ENCODE measurements around the gene GABRG3. TPM values are rescaled to one million over a fixed set of nuclear protein-coding genes. Genes with fewer than 3 reads are reported as not detected.
A peak's percentile ranks its signal among the peaks of the same experiment; 100 is the strongest.

The GABRG3 gene
- total RNA-seq, 1 donor from 2014 or later: 0.54 TPM

- peaks cover 2% of the 10 kb centered on the region for H3K4me1 Mint-ChIP-seq (ENCODE audit: low read depth, unreplicated experiment)
These were observed 462.6 kb downstream of the GABRG3 start for GRCh38 chr15:27433604-27434003.

DNA sequence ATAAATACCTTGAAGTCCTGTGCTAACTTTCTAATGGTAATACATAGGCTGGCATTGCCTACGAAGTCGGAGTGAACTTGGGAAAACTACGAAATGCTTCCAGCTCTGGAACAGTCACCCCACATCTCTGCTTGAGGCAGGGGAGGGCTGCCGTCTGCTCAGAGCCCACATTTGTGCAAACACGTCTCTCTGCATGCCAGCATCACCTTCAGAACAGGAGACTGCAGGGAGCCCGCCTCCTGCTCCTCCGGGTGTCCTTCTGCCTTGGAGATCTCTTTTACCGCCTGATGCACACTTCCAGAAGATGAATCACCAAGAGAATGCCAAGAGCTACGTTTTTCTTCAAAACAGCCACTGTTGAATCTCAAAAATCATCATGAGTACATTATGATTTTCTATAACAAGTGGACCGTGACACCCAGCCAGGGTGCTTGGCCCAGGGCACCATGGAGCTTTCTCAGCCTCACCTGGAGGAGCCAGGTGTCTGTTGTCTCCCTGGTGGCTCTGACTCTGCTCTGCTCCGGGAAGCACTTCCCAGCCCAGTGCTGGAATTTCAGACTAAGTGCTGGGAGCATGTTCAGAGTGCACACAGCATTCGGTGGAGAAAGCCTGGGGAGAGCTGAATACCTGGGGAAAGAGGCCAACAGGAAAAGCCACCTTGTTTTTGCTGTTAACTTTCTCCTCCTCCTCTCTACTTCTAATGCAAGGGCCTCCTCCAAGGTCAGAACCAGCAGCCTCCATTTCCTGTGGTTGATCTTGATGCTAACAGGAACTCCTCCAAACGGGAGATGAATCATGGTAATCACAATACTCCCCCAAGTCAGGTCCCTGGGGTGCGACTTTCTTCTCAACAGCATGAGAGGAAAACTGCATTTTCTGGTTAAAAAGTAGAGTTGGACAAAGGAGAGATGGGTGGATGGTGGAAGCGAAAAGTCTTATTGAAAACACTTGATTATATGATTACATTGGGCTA lies 467.7 kb downstream of the GABRG3 start:
- FAIRE-seq (no peak), DNase-seq (ENCODE audit: low read depth) (peak; percentile 16)
- no peaks in the 10 kb centered on the region for H3K9me3 ChIP-seq (ENCODE audit: insufficient read depth, low read depth, low read length)
- no peak overlapping the region for H3K27ac ChIP-seq (ENCODE audit: low read depth, low read length)
- peaks cover 4% of the 10 kb centered on the region for H3K4me1 Mint-ChIP-seq (ENCODE audit: low read depth, unreplicated experiment)
- H3K4me3 ChIP-seq (ENCODE audit: insufficient read depth, low read depth, low read length): no peak overlapping the region
- no peaks in the 10 kb centered on the region for H3K27me3 ChIP-seq (ENCODE audit: insufficient read depth, low read length)
- H3K4me2 ChIP-seq (ENCODE audit: low read length): peak overlapping the region; percentile 52
- H2AFZ ChIP-seq (ENCODE audit: low read depth, low read length): peak overlapping the region; percentile 5
- peaks cover 12% of the 10 kb centered on the region for H3K27me3 Mint-ChIP-seq (ENCODE audit: low read depth, unreplicated experiment)
- peaks cover 5% of the 10 kb centered on the region for H3K9me3 Mint-ChIP-seq (ENCODE audit: unreplicated experiment)
- H3K27ac Mint-ChIP-seq (ENCODE audit: unreplicated experiment): no peak overlapping the region
- H4K20me1 ChIP-seq (ENCODE audit: insufficient read depth, low read length): no peaks in the 10 kb centered on the region
- H3K4me3 Mint-ChIP-seq (ENCODE audit: unreplicated experiment): no peak overlapping the region
- no peaks in the 10 kb centered on the region for H3K36me3 ChIP-seq (ENCODE audit: insufficient read depth, low read length)
- H3K4me1 ChIP-seq (ENCODE audit: insufficient read depth, low read length): peaks cover 4% of the 10 kb centered on the region
- H3K9ac ChIP-seq (ENCODE audit: low read length): no peak overlapping the region
- no peaks in the 10 kb centered on the region for H3K79me2 ChIP-seq (ENCODE audit: insufficient read depth, low read length)
- H3K36me3 Mint-ChIP-seq (ENCODE audit: low read depth, unreplicated experiment): no peaks in the 10 kb centered on the region
- no peak for TF ChIP-seq CTCF (IDR thresholded peaks at IDR 0.05; ENCODE audit: insufficient read depth, low read depth, low read length)

More at GRCh38 chr15:27433604-27434003, 462.6 kb downstream of the GABRG3 start:
- no peak for DNase-seq (ENCODE audit: low read depth)
- H3K9me3 ChIP-seq (ENCODE audit: insufficient read depth, low read depth, low read length): no peaks in the 10 kb centered on the region
- no peak overlapping the region for H3K27ac ChIP-seq (ENCODE audit: low read depth, low read length)
- peaks cover 1% of the 10 kb centered on the region for H3K4me1 ChIP-seq (ENCODE audit: insufficient read depth, low read length)
- Mint-ChIP-seq H3K27me3 (ENCODE audit: low read depth, unreplicated experiment) (no peaks in the 10 kb centered on the region), H3K36me3 (ENCODE audit: low read depth, unreplicated experiment) (no peaks in the 10 kb centered on the region), H3K9me3 (ENCODE audit: unreplicated experiment) (peaks cover 5% of the 10 kb centered on the region), H3K4me3 (ENCODE audit: unreplicated experiment) (no peak overlapping the region), H3K27ac (ENCODE audit: unreplicated experiment) (no peak overlapping the region)
- H3K27me3 ChIP-seq (ENCODE audit: insufficient read depth, low read length): no peaks in the 10 kb centered on the region
- no peak overlapping the region for H2AFZ ChIP-seq (ENCODE audit: low read depth, low read length)
- H3K36me3 ChIP-seq (ENCODE audit: insufficient read depth, low read length): no peaks in the 10 kb centered on the region
- no peak overlapping the region for H3K4me2 ChIP-seq (ENCODE audit: low read length)
- no peaks in the 10 kb centered on the region for H3K79me2 ChIP-seq (ENCODE audit: insufficient read depth, low read length)
- H4K20me1 ChIP-seq (ENCODE audit: insufficient read depth, low read length): no peaks in the 10 kb centered on the region
- H3K4me3 ChIP-seq (ENCODE audit: insufficient read depth, low read depth, low read length): no peak overlapping the region
- no peak for FAIRE-seq
- TF ChIP-seq EZH2 (IDR thresholded peaks at IDR 0.05; ENCODE audit: insufficient read depth, low read length): no peak
- no peak for TF ChIP-seq CTCF (IDR thresholded peaks at IDR 0.05; ENCODE audit: insufficient read depth, low read depth, low read length)
- H3K9ac ChIP-seq (ENCODE audit: low read length): no peak overlapping the region

- Histone ChIP-seq H3K36me3 (ENCODE audit: insufficient read depth, low read length) (no peaks in the 10 kb centered on the region), H3K9me3 (ENCODE audit: insufficient read depth, low read depth, low read length) (no peaks in the 10 kb centered on the region), H3K4me1 (ENCODE audit: insufficient read depth, low read length) (peaks cover 4% of the 10 kb centered on the region), H3K27me3 (ENCODE audit: insufficient read depth, low read length) (no peaks in the 10 kb centered on the region), H3K9ac (ENCODE audit: low read length) (no peak overlapping the region), H2AFZ (ENCODE audit: low read depth, low read length) (no peak overlapping the region), H3K79me2 (ENCODE audit: insufficient read depth, low read length) (no peaks in the 10 kb centered on the region), H3K27ac (ENCODE audit: low read depth, low read length) (no peak overlapping the region), H4K20me1 (ENCODE audit: insufficient read depth, low read length) (no peaks in the 10 kb centered on the region), H3K4me2 (ENCODE audit: low read length) (no peak overlapping the region), H3K4me3 (ENCODE audit: insufficient read depth, low read depth, low read length) (no peak overlapping the region)
- Mint-ChIP-seq H3K9me3 (ENCODE audit: unreplicated experiment) (peaks cover 5% of the 10 kb centered on the region), H3K4me1 (ENCODE audit: low read depth, unreplicated experiment) (peaks cover 4% of the 10 kb centered on the region), H3K27ac (ENCODE audit: unreplicated experiment) (no peak overlapping the region), H3K27me3 (ENCODE audit: low read depth, unreplicated experiment) (peaks cover 12% of the 10 kb centered on the region), H3K4me3 (ENCODE audit: unreplicated experiment) (no peak overlapping the region), H3K36me3 (ENCODE audit: low read depth, unreplicated experiment) (no peaks in the 10 kb centered on the region)
- FAIRE-seq: no peak
- no peak for DNase-seq (ENCODE audit: low read depth)
- TF ChIP-seq EZH2 (IDR thresholded peaks at IDR 0.05; ENCODE audit: insufficient read depth, low read length): no peak
- no peak for TF ChIP-seq CTCF (IDR thresholded peaks at IDR 0.05; ENCODE audit: insufficient read depth, low read depth, low read length)
These were observed 470.1 kb downstream of the GABRG3 start for GRCh38 chr15:27441120-27441519.

Data from astrocyte (in vitro differentiated cells and primary cell).